HG02759 (cell line): ENCODE data around the gene ADH7.
A peak's percentile ranks its signal among the peaks of the same experiment; 100 is the strongest.
"Not testable (repeated sequence)": the region's sequence is repeated elsewhere in the genome, so short reads cannot be mapped to it uniquely, and the experiment has no call there.

Source experiments
- ATAC-seq: cut with Tn5 transposase; IDR thresholded peaks from one replicate; pipeline ENCODE4 v1.9.1; 2021; ENCODE audit warnings: mild to moderate bottlenecking, moderate library complexity; ENCODE audit not compliant: unreplicated experiment

Gene ADH7

GRCh38 chr4:99382745-99383360, 52.3 kb downstream of the ADH7 start:
- ATAC-seq: no peak

DNA sequence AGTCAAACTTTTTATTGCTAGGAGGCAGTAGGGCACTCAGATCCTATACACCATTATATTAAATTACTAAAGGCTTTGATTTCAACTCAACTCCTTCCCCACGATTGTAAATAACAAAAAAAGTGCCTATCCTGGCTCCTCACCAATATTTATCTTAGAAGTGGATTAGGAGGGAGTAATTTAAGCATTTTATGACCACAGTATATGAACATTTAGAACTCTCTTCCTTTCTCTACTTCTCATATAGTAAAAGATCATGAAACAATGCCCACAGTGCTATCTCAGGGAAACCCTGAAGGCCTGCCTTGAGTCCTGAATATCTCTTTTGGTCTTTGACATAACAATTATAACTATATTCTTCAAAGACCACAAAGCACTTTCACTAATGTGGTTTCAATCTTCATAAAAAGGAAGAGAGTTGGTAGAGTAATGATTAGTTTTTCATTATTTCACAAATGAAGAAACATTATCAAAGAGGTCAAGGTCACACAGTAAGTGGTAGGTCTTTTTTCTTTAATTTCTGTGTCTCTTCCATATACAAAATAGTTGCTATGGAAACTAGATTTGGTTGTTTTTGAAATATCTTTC, 53.5 kb downstream of the ADH7 start:
- ATAC-seq: peak; percentile 40

GRCh38 chr4:99379571-99379970, 55.6 kb downstream of the ADH7 start:
- no peak for ATAC-seq

DNA sequence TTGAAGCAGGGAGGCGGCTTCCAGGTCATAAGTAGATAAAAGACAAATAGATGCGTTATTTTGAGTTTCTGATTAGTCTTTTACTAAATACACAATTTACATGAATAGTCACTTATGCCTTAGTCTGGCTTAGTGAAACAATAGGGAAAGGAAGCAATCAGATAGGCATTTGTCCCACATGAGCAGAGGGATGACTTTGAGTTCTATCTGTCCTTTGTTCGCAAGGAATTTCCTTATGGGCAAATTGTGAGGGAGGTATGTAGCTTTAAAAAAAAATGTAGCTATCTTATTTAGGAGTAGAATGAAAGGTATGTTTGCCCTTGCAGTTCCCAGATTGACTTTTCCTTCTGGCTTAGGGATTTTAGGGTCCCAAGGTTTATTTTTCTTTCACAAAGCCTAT, 56.3 kb downstream of the ADH7 start:
- no peak for ATAC-seq

GRCh38 chr4:99377341-99377740, 57.8 kb downstream of the ADH7 start:
- ATAC-seq: not testable (repeated sequence)

DNA sequence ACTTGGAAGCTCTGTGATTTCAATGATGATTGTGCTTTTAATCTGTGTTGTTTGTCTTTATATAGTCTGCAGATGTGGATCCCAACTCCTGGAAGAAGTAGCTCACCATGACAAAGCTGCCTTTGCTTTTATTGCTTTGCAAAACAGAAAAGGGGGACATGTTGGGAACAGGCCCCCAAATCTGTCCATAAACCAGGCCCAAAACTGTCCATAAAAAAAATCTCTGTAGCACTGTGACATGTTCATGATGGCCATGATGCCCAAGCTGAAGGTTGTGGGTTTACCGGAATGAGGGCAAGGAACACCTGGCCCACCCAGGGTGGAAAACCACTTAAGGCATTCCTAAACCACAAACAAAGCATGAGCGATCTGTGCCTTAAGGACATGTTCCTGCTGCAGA, 62.7 kb downstream of the ADH7 start:
- ATAC-seq: not testable (repeated sequence)

DNA sequence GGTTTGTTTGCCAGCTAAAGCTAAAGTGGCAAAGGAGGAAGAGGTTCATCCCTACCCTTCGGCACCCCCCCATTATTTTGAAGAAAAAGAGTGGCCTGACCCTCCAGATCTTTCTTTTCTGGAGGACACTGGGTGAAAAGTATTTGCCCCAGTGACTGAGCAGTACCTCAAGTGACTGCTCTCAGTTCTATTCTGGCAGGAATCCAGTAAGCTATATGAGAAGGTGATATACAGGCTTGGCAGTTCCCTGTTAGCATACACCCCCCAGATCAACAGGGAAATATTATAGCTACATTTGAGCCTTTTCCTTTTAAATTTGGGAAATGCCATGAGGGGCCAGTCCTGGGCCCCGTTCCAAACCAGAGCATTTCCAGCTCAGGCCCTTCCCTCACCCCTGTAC, 67.3 kb downstream of the ADH7 start:
- not testable (repeated sequence) for ATAC-seq

- ATAC-seq: no peak
Measured at GRCh38 chr4:99366491-99366890, 68.7 kb downstream of the ADH7 start.

DNA sequence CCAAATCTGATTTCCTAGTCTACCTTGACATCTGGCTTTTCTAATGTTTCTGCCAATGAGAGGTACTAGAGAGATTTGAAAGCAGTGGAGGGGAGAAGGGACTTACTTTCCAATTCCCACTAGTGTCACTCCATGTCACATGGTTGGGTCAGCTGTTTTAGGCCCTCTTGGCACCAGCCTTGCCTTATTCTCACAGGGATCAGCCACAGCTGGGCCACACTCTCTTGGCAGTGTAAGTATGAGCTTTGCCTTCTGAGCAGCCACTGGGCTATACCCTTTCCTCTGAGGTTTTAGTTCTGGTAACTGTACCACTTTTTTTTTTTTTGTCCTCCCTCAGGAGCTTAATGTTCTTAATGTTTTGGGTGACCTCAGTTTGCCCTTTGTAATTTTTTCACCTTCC, 72.4 kb downstream of the ADH7 start:
- no peak for ATAC-seq
